ENCODE data around the gene TFAP2E.

Gene TFAP2E

GRCh38 chr1:35573198-35574124, at the start of gene TFAP2E:
Gene TFAP2E (plus strand): TSS chr1:35573314. CDS start chr1:35573578, 264 bp downstream.
- ATAC-seq: peak; percentile 71
- TF ChIP-seq GLIS3 (CRISPR knock-in tag; IDR thresholded peaks at IDR 0.05) (no peak), ZFP3 (CRISPR knock-in tag; IDR thresholded peaks at IDR 0.05) (no peak), ZC3H10 (CRISPR knock-in tag; IDR thresholded peaks at IDR 0.05) (no peak), ESRRG (CRISPR knock-in tag; IDR thresholded peaks at IDR 0.05) (no peak)
- TF ChIP-seq, protein P1, sequence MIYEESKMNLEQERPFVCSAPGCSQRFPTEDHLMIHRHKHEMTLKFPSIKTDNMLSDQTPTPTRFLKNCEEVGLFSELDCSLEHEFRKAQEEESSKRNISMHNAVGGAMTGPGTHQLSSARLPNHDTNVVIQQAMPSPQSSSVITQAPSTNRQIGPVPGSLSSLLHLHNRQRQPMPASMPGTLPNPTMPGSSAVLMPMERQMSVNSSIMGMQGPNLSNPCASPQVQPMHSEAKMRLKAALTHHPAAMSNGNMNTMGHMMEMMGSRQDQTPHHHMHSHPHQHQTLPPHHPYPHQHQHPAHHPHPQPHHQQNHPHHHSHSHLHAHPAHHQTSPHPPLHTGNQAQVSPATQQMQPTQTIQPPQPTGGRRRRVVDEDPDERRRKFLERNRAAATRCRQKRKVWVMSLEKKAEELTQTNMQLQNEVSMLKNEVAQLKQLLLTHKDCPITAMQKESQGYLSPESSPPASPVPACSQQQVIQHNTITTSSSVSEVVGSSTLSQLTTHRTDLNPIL (CRISPR knock-in tag; IDR thresholded peaks at IDR 0.05; ENCODE audit: low read depth): no peak
- TF ChIP-seq, protein P2, sequence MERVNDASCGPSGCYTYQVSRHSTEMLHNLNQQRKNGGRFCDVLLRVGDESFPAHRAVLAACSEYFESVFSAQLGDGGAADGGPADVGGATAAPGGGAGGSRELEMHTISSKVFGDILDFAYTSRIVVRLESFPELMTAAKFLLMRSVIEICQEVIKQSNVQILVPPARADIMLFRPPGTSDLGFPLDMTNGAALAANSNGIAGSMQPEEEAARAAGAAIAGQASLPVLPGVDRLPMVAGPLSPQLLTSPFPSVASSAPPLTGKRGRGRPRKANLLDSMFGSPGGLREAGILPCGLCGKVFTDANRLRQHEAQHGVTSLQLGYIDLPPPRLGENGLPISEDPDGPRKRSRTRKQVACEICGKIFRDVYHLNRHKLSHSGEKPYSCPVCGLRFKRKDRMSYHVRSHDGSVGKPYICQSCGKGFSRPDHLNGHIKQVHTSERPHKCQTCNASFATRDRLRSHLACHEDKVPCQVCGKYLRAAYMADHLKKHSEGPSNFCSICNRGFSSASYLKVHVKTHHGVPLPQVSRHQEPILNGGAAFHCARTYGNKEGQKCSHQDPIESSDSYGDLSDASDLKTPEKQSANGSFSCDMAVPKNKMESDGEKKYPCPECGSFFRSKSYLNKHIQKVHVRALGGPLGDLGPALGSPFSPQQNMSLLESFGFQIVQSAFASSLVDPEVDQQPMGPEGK (CRISPR knock-in tag; IDR thresholded peaks at IDR 0.05; ENCODE audit: borderline replicate concordance): no peak

- no peak for ATAC-seq
- no peak for TF ChIP-seq ZFP3 (CRISPR knock-in tag; IDR thresholded peaks at IDR 0.05)
- no peak for TF ChIP-seq TSHZ2 (CRISPR knock-in tag; IDR thresholded peaks at IDR 0.05)
- TF ChIP-seq ZNF565 (CRISPR knock-in tag; conservative IDR thresholded peaks at IDR 0.05; ENCODE audit: low read depth): no peak
- TF ChIP-seq POU6F1 (CRISPR knock-in tag; IDR thresholded peaks at IDR 0.05; ENCODE audit: borderline replicate concordance, low read depth): no peak
- TF ChIP-seq ZC3H10 (CRISPR knock-in tag; IDR thresholded peaks at IDR 0.05): no peak
- TF ChIP-seq OSR1 (CRISPR knock-in tag; IDR thresholded peaks at IDR 0.05): no peak
These were observed 49.0 kb upstream of the TFAP2E start for GRCh38 chr1:35524106-35524505.

DNA sequence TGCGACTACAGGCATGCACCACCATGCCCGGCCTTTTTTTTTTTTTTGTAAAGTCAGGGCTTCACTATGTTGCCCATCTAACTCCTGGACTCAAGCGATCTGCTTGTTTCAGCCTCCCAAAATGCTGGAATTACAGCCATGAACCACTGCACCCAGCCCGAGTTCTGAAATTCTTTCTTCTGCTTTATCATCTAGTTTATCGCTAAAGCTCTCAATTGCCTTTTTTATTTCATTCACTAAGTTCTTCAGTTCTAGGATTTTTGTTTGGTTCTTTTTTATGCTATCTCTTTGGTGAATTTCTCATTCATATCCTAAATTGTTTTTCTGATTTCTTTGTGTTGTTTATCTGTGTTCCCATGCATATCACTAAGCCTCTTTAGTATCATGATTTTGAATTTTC, 42.9 kb upstream of the TFAP2E start:
- TF ChIP-seq TOX (CRISPR knock-in tag; IDR thresholded peaks at IDR 0.05; ENCODE audit: borderline replicate concordance) (no peak), ZNF8 (CRISPR knock-in tag; IDR thresholded peaks at IDR 0.05) (no peak), ZFP30 (CRISPR knock-in tag; IDR thresholded peaks at IDR 0.05) (no peak), RARB (CRISPR knock-in tag; IDR thresholded peaks at IDR 0.05) (no peak), ARNTL (CRISPR knock-in tag; IDR thresholded peaks at IDR 0.05; ENCODE audit: borderline replicate concordance, low read depth) (no peak), OSR1 (CRISPR knock-in tag; IDR thresholded peaks at IDR 0.05) (no peak), ISL1 (CRISPR knock-in tag; IDR thresholded peaks at IDR 0.05) (no peak), CSDC2 (CRISPR knock-in tag; IDR thresholded peaks at IDR 0.05) (no peak), CSRNP3 (CRISPR knock-in tag; IDR thresholded peaks at IDR 0.05) (no peak), BACH2 (CRISPR knock-in tag; IDR thresholded peaks at IDR 0.05; ENCODE audit: borderline replicate concordance) (no peak)
- ATAC-seq: no peak

Measured in SK-N-SH treated with all-trans-retinoic acid at 6 μM for 48 hours (cell line).